Activated T-cell treated with anti-CD3 and anti-CD28 coated beads for 4 hours (primary cell): Measurements from ENCODE around the gene RXRA.

Source experiments
- DNase-seq: peaks from one replicate; pipeline ENCODE4 v3.0.0-alpha.2; 2020

The RXRA gene

GRCh38 chr9:134370638-134371037 is 44.4 kb downstream of the RXRA start:
- no peak for DNase-seq

GRCh38 chr9:134371731-134372130 is 45.5 kb downstream of the RXRA start:
- DNase-seq = no peak

GRCh38 chr9:134372581-134373267 is 46.5 kb downstream of the RXRA start:
- DNase-seq = no peak

- DNase-seq = no peak
These were observed 47.0 kb downstream of the RXRA start for GRCh38 chr9:134373269-134373668.

- no peak for DNase-seq
These were observed 47.7 kb downstream of the RXRA start for GRCh38 chr9:134373953-134374300.

GRCh38 chr9:134374301-134375010 is 48.2 kb downstream of the RXRA start:
- DNase-seq = no peak

- DNase-seq = no peak
These were observed 48.7 kb downstream of the RXRA start for GRCh38 chr9:134375011-134375390.

- DNase-seq = no peak
These were observed 49.5 kb downstream of the RXRA start for GRCh38 chr9:134375430-134376385.

GRCh38 chr9:134376386-134377142 is 50.3 kb downstream of the RXRA start:
- no peak for DNase-seq

- DNase-seq = no peak
These were observed 50.9 kb downstream of the RXRA start for GRCh38 chr9:134377143-134377484.

GRCh38 chr9:134377976-134378375 is 51.7 kb downstream of the RXRA start:
- DNase-seq = no peak

- DNase-seq = no peak
These were observed 52.7 kb downstream of the RXRA start for GRCh38 chr9:134378901-134379338.

GRCh38 chr9:134379831-134380365 is 53.6 kb downstream of the RXRA start:
- DNase-seq = no peak

- DNase-seq = no peak
These were observed 54.5 kb downstream of the RXRA start for GRCh38 chr9:134380542-134381271.

- no peak for DNase-seq
These were observed 55.0 kb downstream of the RXRA start for GRCh38 chr9:134381272-134381661.

GRCh38 chr9:134381671-134382516 is 55.6 kb downstream of the RXRA start:
- DNase-seq = no peak

- no peak for DNase-seq
These were observed 56.5 kb downstream of the RXRA start for GRCh38 chr9:134382733-134383132.

- DNase-seq = no peak
These were observed 56.9 kb downstream of the RXRA start for GRCh38 chr9:134383148-134383547.

GRCh38 chr9:134384811-134385479 is 58.7 kb downstream of the RXRA start:
- DNase-seq = no peak

- no peak for DNase-seq
These were observed 59.7 kb downstream of the RXRA start for GRCh38 chr9:134385915-134386314.
